ENCODE data around the gene IL18. TPM values are rescaled to one million over a fixed set of nuclear protein-coding genes. Genes with fewer than 3 reads are reported as not detected.
A peak's percentile ranks its signal among the peaks of the same experiment; 100 is the strongest.
"Not testable (repeated sequence)": the region's sequence is repeated elsewhere in the genome, so short reads cannot be mapped to it uniquely, and the experiment has no call there.

The IL18 gene
- total RNA-seq, 3 donors from 2014 or later: 69.4 to 114 (median 85.0) TPM

DNA sequence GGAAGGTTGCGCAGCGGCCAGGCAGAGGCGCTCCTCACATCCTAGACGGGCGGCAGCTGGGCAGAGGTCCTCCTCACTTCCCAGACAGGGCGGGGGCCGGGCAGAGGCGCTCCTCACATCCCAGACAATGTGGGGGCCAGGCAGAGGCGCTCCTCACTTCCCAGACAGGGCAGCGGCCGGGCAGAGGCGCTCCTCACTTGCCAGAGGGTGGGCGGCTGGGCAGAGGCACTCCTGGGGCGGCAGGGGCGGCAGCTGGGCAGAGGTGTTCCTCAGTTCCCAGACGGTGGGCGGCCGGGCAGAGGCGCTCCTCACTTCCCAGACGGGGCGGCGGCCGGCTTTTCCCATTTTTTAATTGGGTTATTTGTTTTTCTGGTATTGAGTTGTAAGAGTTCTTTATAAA, 42.2 kb upstream of the IL18 start:
- ATAC-seq (no peak), DNase-seq (peak in 1 of 3 donors; percentile 51)
- Histone ChIP-seq H3K4me1 (ENCODE audit: low read depth) (no peaks in the 10 kb centered on the region), H3K9me3 (no peaks in the 10 kb centered on the region), H3K4me3 (no peak overlapping the region), H3K36me3 (ENCODE audit: low read depth) (no peaks in the 10 kb centered on the region)
- intact Hi-C loops (cut with DNase I, micrococcal nuclease): no loop called here
- TF ChIP-seq, protein P1, sequence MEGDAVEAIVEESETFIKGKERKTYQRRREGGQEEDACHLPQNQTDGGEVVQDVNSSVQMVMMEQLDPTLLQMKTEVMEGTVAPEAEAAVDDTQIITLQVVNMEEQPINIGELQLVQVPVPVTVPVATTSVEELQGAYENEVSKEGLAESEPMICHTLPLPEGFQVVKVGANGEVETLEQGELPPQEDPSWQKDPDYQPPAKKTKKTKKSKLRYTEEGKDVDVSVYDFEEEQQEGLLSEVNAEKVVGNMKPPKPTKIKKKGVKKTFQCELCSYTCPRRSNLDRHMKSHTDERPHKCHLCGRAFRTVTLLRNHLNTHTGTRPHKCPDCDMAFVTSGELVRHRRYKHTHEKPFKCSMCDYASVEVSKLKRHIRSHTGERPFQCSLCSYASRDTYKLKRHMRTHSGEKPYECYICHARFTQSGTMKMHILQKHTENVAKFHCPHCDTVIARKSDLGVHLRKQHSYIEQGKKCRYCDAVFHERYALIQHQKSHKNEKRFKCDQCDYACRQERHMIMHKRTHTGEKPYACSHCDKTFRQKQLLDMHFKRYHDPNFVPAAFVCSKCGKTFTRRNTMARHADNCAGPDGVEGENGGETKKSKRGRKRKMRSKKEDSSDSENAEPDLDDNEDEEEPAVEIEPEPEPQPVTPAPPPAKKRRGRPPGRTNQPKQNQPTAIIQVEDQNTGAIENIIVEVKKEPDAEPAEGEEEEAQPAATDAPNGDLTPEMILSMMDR (IDR thresholded peaks at IDR 0.05): no peak

DNA sequence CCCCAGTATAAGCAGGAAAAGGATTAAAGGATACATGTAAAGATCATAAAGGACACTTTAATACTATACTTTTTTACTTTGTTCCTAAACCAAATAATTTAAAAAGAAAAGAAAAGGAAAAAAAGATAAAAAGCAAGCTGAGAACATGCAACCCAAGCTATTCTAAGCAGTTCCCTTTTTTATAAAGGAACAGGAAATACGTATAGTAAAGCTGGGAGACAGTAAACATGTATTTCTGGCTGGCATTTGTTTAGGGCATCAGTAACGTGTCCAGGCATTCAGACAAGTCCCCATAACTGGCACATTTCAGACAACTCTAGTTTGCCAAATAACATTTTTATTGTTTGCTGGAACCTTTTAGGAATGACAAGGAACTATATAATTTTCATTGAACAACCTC, 36.4 kb upstream of the IL18 start:
- DNase-seq: no peak
- Histone ChIP-seq H3K36me3 (ENCODE audit: low read depth) (no peaks in the 10 kb centered on the region), H3K9me3 (no peaks in the 10 kb centered on the region), H3K4me3 (no peak overlapping the region), H3K4me1 (ENCODE audit: low read depth) (no peaks in the 10 kb centered on the region)
- no peak for ATAC-seq
- TF ChIP-seq, protein P1 (IDR thresholded peaks at IDR 0.05): no peak
- intact Hi-C loops (cut with DNase I, micrococcal nuclease): no loop called here

DNA sequence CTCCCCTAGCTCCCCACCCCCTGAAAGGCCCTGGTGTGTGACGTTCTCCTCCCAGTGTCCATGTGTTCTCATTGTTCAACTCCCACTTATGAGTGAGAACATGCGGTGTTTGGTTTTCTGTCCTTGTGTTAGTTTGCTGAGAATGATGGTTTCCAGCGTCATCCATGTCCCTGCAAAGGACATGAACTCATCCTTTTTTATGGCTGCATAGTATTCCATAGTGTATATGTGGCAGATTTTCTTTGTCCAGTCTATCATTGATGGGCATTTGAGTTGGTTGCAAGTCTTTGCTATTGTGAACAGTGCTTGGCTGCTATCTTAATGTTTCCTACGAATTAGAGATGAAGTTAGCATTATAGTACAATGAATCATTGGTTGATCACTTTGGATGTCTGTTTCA, 35.2 kb upstream of the IL18 start:
- DNase-seq; intact Hi-C loops (cut with DNase I, micrococcal nuclease); H3K4me1 ChIP-seq (ENCODE audit: low read depth); H3K9me3 ChIP-seq; H3K4me3 ChIP-seq; ATAC-seq; H3K36me3 ChIP-seq (ENCODE audit: low read depth): not testable (repeated sequence)

DNA sequence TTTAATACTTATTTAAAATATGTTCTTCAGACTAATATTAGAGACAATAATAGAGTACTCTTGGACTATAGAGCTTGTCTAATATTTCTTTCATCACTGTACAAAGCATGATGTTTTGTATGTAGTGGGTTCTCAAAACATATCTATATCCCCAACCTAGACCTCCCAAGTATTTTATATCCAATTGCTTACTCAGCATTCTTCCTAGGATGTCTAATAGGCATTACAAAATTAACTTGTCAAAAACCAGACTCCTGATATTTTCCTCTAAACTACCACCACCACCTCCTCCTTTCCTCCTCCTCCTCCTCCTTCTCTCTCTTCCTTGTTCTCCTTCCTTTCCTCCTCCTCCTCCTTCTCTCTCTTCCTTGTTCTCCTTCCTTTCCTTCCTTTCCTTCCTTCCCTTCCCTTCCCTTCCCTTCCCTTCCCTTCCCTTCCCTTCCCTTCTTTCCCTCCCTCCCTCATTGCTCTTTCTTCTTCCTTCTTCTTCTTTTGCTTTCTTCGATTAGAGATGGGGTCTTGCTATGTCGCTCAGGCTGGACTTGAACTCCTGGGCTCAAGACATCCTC, 32.7 kb upstream of the IL18 start:
- intact Hi-C loops (cut with DNase I, micrococcal nuclease): no loop called here
- no peak for ATAC-seq
- H3K4me3 ChIP-seq: no peak overlapping the region
- DNase-seq: no peak
- H3K9me3 ChIP-seq: no peaks in the 10 kb centered on the region
- H3K4me1 ChIP-seq (ENCODE audit: low read depth): no peaks in the 10 kb centered on the region
- TF ChIP-seq, protein P1 (IDR thresholded peaks at IDR 0.05): no peak
- no peaks in the 10 kb centered on the region for H3K36me3 ChIP-seq (ENCODE audit: low read depth)

DNA sequence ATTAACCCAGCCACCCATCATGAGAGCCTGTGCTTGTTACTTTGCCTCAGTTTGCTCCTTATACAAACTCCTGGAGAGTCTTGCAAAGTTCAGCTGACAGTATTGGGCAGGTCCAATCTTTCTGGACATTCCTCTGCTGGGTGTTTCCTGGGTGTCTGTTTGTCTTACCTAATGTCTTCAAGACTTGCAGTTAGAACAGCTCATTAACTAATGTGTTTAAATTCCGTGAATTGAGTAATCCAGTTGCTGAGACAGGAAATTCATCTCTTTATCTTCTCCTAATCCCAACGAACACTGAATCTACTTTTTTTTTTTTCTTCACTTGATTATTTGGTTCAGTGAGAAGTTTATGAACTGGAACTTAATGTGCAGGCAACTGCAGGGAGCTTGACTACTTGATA, 32.1 kb upstream of the IL18 start:
- DNase-seq (no peak), ATAC-seq (peak; percentile 19)
- intact Hi-C loops (cut with DNase I, micrococcal nuclease): no loop called here
- H3K4me1 ChIP-seq (ENCODE audit: low read depth): no peaks in the 10 kb centered on the region
- no peaks in the 10 kb centered on the region for H3K9me3 ChIP-seq
- no peak overlapping the region for H3K4me3 ChIP-seq
- H3K36me3 ChIP-seq (ENCODE audit: low read depth): no peaks in the 10 kb centered on the region
- TF ChIP-seq, protein P1 (IDR thresholded peaks at IDR 0.05): no peak

DNA sequence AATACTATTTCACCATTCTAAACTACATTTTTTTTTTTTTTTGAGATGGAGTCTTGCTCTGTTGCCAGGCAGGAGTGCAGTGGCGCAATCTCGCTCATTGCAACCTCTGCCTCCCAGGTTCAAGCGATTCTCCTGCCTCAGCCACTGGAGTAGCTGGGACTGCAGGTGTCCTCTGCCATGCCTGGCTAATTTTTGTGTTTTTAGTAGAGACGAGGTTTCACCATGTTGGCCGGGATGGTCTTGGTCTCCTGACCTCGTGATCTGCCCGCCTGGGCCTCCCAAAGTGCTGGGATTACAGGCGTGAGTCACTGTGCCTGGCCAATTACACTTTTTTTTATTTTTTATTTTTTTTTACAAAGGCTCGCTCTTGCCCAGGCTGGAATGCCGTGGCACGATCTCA, 31.2 kb upstream of the IL18 start:
- intact Hi-C loops (cut with DNase I, micrococcal nuclease); ATAC-seq; H3K36me3 ChIP-seq (ENCODE audit: low read depth); H3K4me3 ChIP-seq; H3K9me3 ChIP-seq; H3K4me1 ChIP-seq (ENCODE audit: low read depth); DNase-seq: not testable (repeated sequence)

DNA sequence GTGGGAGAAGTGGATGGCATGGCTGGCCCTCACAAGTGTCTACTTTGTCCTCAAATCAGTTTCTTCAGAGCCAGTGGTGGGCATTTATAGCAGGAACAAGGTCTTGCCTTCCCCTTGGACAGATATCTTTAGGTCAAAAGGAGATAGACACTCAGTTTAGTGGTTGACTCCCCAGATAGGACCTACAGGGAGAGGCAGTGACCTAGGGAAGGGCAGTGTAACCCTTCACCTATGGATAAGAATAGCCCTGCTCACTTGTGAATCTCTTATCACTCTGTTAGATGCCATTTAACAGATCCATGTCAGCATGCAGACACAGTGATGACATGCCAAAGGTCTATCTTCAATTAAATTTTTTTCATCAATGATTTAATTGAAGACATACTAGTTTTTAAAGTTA, 22.4 kb upstream of the IL18 start:
- TF ChIP-seq, protein P1 (IDR thresholded peaks at IDR 0.05): no peak
- H3K4me3 ChIP-seq: no peak overlapping the region
- H3K36me3 ChIP-seq (ENCODE audit: low read depth): no peaks in the 10 kb centered on the region
- intact Hi-C loops (cut with DNase I, micrococcal nuclease): no loop called here
- no peaks in the 10 kb centered on the region for H3K9me3 ChIP-seq
- DNase-seq: no peak
- H3K4me1 ChIP-seq (ENCODE audit: low read depth): no peaks in the 10 kb centered on the region
- no peak for ATAC-seq

All from mucosa of descending colon (tissue), 3 donors.